GM21723 (cell line): ENCODE data around the gene RGS8.

Experiments used
- ATAC-seq: cut with Tn5 transposase; IDR thresholded peaks from one replicate; pipeline ENCODE4 v1.9.1; 2021; ENCODE audit warnings: mild to moderate bottlenecking, moderate library complexity; ENCODE audit not compliant: unreplicated experiment

RGS8 gene

DNA sequence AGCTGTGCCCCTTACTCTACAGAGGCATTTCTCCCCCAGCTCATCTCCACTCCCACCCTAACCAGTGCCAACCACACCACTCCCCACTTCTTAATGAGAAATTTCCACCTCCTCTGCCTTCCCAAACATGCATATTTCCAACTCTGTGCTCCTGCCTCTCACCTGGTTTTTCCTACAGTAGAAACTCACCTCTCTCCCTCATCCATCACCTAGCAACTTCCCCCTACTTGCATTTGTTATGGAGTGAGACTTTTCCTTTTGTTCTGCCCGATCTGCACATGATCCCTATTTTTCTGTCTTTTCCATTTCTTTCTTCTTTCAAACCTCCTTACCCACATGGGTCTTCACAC lies 11.9 kb downstream of the RGS8 start:
- no peak for ATAC-seq

DNA sequence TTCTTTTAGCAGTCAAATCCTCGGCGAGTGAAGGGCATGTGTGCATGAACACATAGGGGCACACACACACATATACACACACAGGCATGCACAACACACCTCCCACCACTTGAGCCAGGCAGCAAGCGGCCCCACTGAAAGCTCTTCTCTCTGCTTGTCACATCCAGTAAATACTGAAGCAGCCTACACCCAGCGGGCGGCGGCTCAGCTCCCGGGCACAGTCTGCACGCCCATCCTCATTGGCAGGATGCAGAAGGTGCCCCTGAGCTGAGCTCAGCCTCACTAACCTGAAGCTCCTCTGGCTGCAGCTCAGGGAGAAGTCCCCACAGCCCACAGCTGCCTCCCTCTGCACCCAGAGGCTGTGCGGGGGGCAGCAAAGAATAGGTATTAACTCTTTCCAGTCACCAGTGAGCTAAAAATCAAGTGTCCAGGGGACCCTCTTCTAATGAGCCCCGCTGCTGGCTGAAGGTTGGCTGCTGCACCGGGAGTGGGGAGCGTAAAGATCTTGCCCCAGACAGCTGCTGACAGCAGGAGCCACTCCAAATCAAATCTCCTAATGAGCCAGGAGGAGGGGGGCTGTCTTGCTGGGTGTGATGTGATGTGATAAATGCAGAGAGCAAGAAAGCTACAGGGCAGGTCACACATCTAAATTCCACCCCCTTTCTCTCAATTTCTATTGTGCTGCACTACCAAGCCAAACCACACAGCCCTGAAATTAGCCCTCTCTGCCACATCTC lies 12.5 kb downstream of the RGS8 start:
- no peak for ATAC-seq

DNA sequence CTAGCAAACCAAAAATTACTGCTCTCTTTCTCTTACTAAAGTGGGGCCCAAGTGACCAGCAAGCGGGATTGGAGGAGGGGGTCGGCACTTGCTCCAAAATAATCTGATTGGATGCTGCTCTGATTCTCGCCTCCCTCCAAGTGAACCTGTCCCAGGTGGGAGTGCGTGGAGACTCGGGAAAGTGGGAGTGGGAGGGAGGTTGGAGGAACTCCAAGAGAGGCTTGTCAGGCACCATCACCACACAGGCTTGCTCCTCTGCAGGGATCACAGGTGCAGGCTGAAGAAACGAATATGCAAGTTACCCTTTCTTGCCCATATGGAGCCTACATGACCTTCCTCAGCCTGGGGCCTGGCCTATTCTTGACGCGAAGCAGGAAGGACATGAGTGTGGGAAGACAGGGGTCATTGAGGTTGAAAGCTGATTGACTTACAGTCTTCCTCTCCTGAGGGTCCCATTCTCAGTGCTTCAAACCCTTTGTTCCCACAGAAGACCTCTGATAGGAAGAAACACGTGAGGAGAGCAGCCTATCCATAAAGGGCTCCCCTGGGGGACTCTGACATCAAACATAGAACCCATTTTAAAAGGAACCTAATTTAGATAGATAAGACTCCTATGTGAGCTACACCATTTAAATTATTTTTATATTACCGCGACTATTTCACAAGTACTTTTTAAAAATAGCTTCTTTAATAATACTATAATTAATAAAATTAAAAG lies 14.2 kb downstream of the RGS8 start:
- no peak for ATAC-seq

DNA sequence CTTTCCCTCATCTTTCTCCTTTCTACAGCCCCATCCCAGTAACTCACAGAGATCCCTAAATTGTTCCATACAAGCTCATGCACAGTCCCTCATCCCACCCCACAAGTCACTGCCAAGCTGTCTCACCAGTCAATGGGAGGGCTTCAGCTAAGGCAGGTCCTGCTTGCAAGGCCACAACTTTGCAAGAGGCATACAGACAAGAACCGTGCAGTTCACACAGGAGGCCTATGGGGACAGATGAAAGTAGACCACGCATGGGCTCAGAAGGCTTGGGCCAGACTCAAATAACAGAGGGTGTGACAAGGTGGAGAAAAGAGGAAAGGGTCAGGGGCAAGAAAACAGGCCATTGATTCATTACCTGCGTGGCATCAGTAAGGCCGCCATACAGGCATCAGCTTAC lies 15.1 kb downstream of the RGS8 start:
- ATAC-seq = no peak

DNA sequence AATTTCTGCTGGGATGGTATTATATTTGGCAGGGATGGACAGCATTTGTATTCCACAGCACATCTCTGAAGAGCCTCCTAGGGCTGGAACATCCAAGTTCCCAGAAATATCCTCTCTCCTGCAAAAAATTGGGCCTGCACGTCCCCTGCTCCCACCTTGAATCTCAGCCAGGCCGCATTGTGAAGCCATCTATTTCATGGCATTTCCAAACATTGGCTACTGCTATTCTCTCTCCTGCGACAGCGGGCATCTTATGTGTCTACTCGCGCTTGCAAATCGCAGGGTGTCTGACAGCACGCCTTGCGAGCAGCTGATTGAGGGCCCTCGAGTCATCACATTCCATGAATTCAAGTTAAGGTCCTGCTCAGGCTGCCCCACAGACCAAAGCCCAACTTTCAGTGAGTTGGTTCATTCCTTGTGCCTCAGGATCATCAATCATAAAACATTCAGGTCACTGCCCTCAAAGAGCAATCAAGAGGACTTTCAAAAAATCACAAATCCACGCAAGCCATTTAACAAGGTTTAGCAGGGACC lies 15.8 kb downstream of the RGS8 start:
- no peak for ATAC-seq

DNA sequence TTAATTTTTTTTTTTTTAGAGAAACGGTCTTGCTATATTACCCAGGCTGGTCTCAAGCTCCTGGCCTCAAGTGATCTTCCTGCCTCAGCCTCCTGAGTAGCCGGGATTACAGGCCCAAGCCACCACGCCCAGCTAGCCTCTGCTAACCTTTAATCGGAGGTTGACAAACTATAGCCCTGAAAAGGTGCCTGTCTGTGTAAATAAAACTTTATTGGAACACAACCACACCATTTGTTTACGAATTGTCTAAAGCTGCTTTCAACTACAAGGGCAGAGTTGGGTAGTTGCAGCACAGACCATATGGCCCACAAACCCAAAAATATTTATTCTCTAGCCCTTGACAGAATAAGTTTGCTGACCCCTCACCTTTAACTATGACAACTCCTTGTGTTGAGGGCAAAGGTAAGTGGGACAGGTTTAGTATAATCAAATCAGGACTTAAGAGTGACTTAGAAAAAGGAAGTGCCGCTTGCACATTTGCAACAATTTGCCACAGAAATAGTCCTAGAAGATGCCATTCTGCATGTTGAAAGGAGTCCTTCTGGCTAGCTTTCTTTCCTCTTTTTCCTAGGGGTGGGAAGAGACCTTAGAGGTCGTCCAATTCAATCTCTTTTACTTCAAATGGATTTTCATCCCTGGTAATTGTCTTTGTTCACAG lies 16.4 kb downstream of the RGS8 start:
- ATAC-seq = no peak

DNA sequence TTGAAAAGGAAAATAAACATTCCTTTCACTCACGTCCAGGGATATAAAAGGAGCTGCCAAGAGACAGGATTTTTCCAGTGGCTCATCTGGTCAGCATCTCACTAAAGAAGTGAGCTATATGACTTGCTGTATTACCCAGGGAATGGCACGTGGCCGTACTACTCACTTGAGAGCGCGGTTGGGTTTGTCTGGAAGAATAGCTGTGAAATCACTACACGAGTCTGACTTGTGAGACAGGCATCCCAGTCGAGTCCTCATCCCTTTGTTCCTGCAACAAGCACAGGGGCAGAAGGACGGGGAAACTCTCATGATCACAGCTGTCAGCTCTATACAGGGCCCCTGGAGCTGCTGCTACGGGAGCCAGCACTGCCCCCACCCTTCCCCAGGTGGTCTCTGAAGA lies 17.7 kb downstream of the RGS8 start:
- ATAC-seq = no peak

DNA sequence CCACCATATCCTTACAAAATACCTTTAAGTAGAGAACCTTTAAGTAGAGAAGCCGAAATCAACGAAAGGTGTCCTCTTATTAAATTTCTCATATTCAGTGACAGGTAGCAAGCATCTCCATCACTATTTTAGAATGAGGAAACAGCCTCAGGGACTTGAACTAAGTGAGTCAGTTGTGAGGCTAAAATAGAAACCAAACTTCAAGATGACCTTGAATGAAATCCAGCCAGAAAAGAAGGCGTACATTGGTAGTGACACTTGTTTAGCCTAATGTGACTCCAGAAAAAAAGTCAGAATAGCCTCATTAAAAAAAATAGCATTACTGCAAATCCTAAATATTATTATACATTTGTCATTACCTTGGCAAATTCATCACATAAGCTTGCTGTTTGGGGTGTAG lies 20.1 kb downstream of the RGS8 start:
- ATAC-seq = no peak

DNA sequence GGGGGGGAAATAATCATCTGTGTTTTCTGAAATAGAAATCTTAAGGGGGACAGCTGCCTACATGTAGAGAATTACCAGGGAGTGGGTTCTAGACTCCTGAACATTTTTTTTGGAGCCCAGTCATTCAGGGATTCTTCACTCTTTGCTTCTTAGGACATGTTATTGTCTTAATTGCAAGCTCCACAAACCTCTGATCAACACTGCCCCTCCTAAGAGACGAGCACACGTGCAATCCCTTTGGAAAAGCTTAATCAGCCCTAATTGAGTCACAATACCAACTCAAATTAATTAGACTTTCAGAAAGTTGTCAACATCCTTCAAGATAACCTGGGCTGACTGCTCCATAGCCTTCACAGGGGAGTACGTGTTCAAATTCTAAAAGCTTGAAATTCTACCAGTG lies 21.4 kb downstream of the RGS8 start:
- no peak for ATAC-seq

DNA sequence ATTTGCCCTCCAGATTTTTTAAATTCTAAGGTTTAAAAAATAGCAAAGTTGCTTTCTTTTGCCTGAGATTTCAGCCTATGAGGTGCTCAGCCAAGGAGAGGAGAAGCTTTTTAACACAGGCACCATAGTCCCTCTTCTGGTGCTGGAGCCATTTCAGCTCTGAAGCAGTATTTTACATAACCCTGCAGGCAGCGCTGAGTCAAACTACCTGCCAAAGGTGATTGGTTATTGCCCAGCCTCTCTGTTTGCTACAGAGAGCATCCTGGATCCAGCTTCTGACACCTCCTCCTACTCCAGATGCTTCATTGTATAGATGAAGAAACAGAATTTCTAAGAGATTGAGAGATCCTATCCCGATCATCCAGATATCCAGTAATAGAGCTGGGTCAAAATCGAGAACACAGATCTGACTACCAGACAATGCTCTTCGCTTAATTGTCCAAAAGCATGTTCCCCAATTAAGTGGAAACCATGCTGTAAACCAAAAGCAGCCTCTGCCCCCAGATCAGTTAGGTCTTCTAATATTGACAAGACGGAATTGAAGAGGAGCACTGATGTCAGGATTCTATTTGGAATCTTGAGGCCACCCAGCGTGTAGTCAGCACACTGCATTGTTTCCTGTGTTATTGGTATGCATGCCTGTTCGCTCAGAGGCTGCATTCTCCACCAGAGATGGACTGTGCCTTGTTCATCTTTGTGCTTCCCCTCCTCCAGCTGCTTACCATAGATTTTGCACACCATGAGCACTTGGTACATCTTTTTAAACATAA lies 22.1 kb downstream of the RGS8 start:
- ATAC-seq = no peak

DNA sequence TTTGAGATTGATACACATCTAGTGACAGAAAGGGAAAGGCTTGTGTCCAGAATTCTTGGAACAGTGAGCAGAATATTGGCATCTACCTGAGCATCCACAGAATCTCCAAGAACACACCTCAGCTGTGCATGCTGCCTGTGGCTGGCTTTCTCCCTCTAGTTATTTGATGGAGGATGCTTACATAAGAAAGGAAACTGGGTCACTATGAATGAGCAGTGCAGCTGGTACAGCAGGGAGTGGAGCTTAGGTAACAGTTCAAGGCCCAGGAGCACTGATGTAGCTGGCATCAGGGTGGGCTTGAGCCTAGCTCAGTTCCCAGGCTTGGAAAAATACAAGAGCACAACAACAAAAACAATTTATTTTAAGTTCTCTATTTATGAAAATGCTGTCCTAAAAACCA lies 26.3 kb downstream of the RGS8 start:
- no peak for ATAC-seq

DNA sequence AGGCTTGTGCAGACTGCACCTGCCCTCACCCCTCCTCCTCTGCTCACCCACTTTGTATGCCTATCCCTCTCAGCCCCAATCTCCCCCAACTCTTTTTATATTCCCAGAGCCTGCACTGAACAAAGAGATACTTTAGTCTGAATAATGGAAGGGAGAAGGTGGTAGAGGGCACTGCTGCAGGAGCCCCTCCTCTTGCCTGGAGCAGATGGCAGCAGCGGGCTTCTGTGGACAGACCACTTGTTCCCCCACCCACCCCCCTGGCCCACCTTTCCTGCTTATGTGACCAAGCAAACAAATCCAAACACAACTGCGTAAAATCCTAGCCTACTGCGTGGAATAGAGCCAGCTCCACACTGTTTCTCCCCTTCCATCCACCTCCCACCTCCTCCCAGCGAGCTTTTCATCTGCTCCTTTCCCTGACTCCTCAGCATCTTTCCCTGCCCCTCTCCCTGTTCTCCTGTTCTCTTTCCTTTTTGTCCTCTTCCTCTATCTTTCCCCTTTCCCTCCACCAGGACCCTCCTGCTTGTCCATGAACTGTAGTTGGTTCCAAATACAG lies 27.5 kb downstream of the RGS8 start:
- ATAC-seq = no peak

DNA sequence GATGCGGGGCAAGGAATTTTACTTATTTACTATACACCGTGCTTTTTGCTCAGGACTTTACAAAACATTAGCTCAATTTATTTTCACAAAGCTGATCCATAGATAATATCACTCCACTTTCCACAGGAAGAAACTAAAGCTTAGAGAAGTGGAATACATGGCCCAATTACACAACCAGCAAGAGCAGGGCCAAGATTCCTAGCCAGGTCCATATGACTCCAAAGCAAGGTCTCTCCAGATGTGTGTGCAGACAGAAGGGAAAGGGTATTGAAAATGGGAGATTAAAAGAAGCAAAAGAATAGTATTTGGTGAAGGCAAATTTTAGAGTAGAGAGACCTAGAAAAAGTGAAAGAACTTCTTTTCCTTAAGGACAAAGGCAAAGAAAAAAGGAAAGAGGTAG lies 30.4 kb downstream of the RGS8 start:
- no peak for ATAC-seq

DNA sequence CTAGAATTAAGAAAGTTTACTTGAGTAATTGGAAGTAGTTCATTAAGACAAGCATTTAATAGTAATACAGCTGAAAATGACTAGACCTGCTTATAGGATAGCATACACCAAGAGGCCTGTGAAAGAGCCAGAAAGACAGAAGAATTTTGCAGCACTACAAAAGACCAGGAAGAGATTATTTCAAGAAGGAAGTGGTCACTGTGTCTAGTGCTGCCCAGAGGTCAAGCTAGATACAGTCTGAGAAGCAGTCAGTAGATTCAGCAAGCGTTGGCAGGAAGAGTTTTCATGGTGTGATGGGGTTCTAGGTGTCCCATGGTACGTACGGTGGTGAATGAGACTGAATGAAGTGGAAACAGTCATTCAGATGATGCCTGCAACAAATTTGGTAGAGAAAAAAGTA lies 31.5 kb downstream of the RGS8 start:
- ATAC-seq = no peak

DNA sequence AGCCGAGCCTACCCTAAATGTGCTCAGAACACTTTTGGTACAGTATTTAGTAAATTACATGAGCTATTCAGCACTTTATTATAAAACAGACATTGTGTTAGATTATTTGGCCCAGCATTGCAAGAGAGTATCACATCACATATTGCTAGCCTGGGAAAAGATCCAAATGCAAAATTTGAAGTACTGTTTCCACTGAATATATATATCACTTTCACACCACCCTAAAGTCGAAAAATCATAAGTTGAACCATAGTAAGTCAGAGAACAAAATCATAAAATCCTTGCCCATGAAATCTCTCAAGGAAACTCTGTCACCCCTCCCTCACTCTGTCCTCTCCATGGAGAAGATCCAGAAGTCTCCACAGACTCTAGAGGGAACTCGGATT lies 33.1 kb downstream of the RGS8 start:
- no peak for ATAC-seq

DNA sequence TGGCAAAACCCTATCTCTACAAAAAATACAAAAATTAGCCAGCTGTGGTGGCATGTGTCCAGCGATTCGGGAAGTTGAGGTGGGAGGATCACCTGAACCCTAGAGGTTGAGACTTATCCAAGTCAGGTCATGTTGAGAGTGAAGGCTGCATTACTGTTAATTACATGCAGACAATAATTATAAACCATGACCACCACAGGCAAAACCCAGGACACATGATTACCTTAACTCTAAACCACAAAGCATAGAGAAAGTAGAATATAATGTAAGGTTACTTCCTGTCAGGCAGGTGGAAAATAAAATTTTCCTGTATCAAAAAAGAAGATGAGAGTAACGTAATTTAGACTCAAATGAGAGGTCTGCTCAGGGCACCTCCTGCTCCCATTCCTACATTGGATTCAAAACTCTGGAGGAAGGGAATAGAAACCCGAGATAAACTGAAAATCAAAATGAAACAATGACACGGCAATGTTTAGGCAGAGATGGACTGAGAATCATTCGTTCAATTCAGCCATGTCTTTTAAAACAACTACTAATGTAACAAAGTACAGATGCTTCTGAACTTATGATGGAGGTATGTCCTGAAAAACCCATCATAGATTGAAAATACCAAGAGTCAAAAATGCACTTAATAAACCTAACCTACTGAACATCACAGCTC lies 33.6 kb downstream of the RGS8 start:
- ATAC-seq = no peak

DNA sequence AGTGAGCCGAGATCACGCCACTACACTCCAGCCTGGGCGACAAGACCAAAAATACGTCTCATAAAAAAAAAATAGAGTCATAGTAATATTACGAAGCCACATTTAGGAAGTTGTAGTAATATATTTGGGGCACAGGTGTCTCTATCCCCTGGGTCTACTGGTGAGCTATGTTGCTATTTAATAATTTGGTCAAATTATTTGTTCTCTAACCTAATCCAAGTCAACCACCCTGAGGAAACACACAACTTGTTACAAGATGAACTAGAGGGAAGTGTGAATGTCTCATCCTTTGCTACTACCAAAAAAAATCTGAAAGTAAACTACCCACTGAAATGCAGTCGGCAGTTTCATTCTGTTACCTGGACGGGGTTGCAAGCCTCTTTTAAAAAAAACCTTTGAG lies 35.3 kb downstream of the RGS8 start:
- ATAC-seq = peak; percentile 46

DNA sequence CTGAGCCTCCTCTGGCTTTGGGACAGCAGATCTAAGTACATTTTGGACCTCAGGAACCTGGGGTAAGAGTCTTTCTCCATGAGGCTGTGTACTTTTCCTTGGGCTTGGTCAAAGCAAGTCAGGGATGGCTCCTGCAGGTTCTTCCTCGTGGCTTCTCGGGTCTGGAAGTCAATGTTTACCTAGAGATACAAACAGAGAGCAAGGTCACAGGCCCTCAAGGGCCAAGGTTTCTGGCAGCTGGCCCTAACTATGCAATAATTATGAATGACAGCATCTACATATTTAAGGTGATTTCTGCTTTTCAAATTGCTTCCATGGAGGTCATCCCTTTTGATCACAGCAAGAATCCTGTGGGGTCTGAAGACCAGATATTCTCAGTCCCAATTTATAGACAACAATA lies 37.6 kb downstream of the RGS8 start:
- no peak for ATAC-seq

DNA sequence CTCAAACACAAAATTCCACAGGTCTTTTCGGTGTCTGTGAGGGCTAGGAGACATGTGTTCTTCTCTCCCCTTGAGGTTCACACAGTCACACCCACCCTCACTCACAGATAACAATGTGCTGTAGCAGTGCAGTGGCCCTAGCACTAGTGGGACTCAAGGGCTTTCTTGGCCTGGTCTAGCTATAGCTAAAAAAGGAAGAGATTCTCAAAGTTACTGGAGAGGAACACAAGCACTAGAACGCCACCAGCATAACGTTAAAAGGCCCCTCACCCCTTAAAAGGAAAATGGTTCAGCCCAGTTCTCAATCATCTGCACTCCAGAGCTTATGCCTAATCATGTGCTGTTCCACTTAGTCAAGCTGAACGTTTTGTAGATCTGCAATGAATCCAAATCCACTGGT lies 39.5 kb downstream of the RGS8 start:
- ATAC-seq = no peak

DNA sequence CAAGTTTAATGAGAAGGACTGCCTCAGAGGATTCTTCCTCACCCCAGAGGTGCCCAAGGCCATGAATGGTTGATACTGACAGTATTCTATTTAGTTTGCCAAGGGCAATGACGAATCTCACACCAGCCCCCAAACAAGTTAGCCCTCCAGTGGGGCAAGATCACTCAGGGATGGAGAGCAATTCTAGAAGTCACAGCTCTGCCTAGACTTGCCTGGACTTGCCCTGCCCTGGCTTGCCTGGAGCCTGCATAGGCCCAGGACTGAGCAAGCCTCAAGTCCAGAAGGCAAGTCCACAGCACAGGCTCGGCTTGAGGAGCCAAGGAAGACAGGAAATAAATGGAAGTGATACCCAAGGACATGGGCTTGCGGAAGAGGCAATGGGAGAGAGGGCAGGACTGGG lies 40.7 kb downstream of the RGS8 start:
- ATAC-seq = no peak

DNA sequence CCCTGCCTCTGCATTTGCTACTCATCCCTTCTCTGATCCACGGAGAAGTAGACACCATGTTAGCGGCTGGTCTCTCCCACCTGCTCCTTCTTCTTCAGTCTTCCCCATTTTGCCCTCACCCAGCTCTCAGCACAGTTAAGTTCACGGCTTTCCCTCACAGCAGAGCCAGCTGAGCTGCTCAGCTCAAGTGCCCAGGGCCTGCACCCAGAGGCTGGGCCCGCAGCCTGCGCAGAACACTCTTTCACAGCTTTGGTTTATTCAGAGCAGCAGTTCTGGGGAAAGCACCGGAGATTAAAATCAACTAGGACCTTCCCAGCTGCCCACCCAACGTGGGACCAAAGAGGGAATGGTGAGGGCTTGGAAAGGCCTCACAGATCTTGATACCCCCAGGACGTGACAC lies 41.9 kb downstream of the RGS8 start:
- ATAC-seq = no peak
